ENCODE measurements around the gene SORL1-AS1.

Gene SORL1-AS1

DNA sequence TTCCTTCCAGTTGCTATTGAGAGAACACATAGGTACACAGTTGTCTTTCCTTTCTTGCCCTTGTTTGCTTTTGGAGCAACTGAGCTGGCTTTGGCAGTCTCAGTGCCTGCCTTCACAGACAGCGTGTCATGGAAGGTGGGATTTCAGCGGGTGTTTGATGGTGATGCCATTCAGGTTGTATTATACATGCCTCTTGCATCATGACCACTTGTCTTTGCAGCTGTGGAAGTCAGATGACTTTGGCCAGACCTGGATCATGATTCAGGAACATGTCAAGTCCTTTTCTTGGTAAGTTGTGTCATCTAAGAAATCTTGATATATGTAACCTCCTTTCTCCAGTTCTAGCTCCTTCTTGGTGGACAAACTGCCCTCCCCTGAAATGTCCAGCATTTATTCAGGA, 37.1 kb upstream of the SORL1-AS1 start:
- no peak overlapping the region for H3K4me3 ChIP-seq (ENCODE audit: low read depth, low read length)
- no peak for DNase-seq (ENCODE audit: low read depth)
- TF ChIP-seq, protein P1, sequence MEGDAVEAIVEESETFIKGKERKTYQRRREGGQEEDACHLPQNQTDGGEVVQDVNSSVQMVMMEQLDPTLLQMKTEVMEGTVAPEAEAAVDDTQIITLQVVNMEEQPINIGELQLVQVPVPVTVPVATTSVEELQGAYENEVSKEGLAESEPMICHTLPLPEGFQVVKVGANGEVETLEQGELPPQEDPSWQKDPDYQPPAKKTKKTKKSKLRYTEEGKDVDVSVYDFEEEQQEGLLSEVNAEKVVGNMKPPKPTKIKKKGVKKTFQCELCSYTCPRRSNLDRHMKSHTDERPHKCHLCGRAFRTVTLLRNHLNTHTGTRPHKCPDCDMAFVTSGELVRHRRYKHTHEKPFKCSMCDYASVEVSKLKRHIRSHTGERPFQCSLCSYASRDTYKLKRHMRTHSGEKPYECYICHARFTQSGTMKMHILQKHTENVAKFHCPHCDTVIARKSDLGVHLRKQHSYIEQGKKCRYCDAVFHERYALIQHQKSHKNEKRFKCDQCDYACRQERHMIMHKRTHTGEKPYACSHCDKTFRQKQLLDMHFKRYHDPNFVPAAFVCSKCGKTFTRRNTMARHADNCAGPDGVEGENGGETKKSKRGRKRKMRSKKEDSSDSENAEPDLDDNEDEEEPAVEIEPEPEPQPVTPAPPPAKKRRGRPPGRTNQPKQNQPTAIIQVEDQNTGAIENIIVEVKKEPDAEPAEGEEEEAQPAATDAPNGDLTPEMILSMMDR (IDR thresholded peaks at IDR 0.05; ENCODE audit: low read depth, low read length, missing control alignments) = no peak

DNA sequence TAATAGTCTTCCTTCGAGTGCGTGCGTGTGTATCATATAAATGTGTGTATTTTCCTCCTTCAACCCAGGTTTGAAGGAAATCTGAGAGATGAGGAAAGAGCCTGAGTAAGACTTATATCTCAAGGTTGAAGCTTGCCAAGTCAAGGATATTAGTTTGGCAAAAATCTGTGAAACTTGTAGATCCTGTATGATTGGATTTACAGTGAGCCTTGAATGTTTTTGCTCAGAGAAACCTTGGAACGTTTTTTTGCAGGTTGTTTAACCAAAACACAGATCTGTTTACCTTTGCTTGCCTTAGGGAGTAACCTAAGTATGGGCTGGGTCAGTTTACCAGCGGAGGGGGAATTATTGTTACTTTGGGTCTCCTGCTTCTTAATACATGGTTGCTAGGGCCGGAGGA, 35.9 kb upstream of the SORL1-AS1 start:
- H3K4me3 ChIP-seq (ENCODE audit: low read depth, low read length) = no peak overlapping the region
- DNase-seq (ENCODE audit: low read depth) = no peak
- TF ChIP-seq, protein P1 (IDR thresholded peaks at IDR 0.05; ENCODE audit: low read depth, low read length, missing control alignments) = no peak

DNA sequence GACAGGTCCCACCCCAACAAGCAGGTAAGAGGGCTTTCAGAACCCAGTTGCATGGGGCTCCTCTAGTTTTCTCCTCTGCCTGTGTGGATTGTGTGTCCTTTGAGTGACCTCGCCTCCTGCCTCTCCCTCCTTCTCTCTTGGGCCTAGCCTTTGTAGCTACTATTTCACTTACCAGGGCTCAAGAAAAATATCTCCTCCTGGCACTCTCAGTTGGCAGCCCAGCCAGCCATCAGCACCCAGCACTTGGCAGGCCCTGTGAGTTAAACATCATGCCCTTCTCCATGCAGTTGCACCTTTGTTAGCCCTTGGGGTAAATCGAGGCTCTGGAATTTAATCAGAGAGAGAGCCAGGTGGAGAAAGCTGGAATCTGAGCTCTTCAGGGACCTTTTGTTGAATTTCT, 35.4 kb upstream of the SORL1-AS1 start:
- no peak overlapping the region for H3K4me3 ChIP-seq (ENCODE audit: low read depth, low read length)
- DNase-seq (ENCODE audit: low read depth) = no peak
- TF ChIP-seq, protein P1 (IDR thresholded peaks at IDR 0.05; ENCODE audit: low read depth, low read length, missing control alignments) = no peak

DNA sequence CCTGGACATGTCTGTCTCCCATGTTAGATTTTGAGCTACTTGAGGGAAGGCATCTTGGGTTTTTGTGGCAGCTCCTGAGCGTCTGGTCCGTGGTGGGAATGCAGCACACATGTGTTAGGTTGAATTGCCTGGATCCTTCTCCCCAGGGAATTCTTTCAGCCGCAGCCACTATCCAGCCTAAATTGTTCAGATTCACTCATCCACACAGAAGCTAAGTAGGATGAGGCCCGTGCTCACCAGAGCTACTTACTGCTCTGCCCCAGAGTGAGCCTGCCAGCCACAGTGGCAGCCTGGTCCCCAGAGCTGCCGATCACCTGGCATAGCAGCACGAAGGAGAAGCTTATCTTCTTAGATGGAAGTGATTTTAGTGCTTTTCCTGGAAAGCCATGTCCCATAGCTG, 34.4 kb upstream of the SORL1-AS1 start:
- H3K4me3 ChIP-seq (ENCODE audit: low read depth, low read length) = no peak overlapping the region
- no peak for DNase-seq (ENCODE audit: low read depth)
- TF ChIP-seq, protein P1 (IDR thresholded peaks at IDR 0.05; ENCODE audit: low read depth, low read length, missing control alignments) = no peak

DNA sequence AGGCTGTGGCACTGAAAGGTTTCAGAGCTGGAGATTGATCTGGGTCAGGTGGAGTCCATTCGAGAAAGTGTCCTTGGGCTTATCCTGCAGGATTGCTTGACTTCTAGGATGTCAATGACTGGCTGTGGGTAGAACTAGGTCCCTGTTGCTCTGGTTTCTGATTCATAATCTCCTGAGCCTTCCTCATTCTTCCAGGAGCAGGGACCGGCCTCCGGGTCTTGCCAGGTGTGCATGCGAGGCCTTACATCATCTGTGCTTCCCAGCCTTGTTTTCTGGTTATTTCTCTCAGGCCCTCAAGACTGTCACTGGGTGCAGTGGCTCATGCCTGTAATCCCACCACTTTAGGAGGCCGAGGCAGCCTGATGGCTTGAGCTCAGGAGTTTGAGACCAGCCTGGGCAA, 33.3 kb upstream of the SORL1-AS1 start:
- DNase-seq (ENCODE audit: low read depth) = no peak

DNA sequence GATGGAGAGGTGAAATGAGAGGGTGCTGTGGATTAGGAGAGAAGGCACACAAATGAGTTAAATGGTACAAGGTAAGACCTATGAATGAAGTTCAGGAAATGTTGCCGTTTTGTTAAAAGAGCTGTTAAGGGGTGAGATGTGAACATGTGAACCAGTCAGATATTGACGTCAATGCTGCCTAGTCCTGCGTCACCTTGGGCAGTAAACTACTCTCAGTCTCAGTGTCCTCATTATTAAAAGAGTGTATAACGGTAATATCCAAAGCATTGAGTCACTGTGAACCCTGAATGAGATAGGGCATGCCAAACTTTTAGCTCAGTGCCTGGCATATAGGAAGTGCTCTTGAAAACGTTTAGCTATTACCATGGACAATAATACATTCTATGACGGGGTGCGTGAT, 32.4 kb upstream of the SORL1-AS1 start:
- H3K4me3 ChIP-seq (ENCODE audit: low read depth, low read length) = no peak overlapping the region
- no peak for DNase-seq (ENCODE audit: low read depth)
- TF ChIP-seq, protein P1 (IDR thresholded peaks at IDR 0.05; ENCODE audit: low read depth, low read length, missing control alignments) = no peak

More for the DNA sequence above, 33.3 kb upstream of the SORL1-AS1 start:
- TF ChIP-seq, protein P1 (IDR thresholded peaks at IDR 0.05; ENCODE audit: low read depth, low read length, missing control alignments) = no peak
- no peak overlapping the region for H3K4me3 ChIP-seq (ENCODE audit: low read depth, low read length)

DNA sequence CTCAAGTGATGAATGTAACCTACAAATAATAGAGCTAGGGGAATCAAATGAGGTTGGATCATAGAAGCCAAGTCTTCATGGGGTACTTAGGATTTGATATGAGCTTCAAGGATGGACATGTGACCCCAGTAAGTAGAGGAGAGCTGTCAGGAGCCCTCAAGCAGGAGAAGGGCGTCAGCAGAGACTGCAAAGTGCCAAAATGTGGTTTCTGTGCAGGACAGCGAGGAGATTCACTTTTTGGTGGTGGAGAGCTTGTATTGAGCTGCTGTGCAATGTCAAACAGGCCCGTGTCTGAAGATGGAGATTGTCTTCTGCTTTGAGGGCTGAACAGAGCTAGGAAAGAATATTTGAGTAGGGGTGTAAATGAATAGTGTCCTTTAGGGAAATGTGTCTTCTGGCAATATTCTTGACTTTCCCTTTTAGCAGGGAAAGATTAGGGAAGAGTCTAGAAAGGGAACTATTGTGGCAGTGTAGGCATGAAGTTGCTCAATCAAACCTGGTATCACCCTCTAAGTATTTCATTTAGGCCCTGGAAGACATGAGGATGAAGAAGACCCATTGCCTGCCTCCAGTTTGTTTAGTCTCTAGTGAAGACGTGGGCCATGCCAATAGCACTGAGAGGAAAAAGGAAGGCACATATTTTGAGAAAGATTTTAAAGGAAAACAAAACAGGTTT, 31.2 kb upstream of the SORL1-AS1 start:
- TF ChIP-seq, protein P1 (IDR thresholded peaks at IDR 0.05; ENCODE audit: low read depth, low read length, missing control alignments) = no peak
- H3K4me3 ChIP-seq (ENCODE audit: low read depth, low read length) = no peak overlapping the region
- DNase-seq (ENCODE audit: low read depth) = no peak
